Inflammatory macrophage (primary cell): ENCODE measurements around the gene WNT3A.

ENCODE experiments used
- DNase-seq, 2 donors: peaks; one replicate each; pipeline ENCODE4 v3.0.0-alpha.2; 2020 to 2022

WNT3A gene

GRCh38 chr1:228085287-228085951 lies 78.6 kb downstream of the WNT3A start:
- peak; percentile 47 to 55 for DNase-seq

GRCh38 chr1:228087771-228088251 lies 81.0 kb downstream of the WNT3A start:
- peak; percentile 74 to 91 for DNase-seq

GRCh38 chr1:228088586-228089498 lies 82.0 kb downstream of the WNT3A start:
- DNase-seq: peak; percentile 94 to 95

- peak; percentile 64 to 73 for DNase-seq
Observed at GRCh38 chr1:228089519-228090380, 83.0 kb downstream of the WNT3A start.

GRCh38 chr1:228090613-228091081 lies 83.8 kb downstream of the WNT3A start:
- no peak for DNase-seq

- no peak for DNase-seq
Observed at GRCh38 chr1:228091084-228091483, 84.3 kb downstream of the WNT3A start.

GRCh38 chr1:228092342-228093049 lies 85.7 kb downstream of the WNT3A start:
- no peak for DNase-seq

GRCh38 chr1:228093050-228093906 lies 86.5 kb downstream of the WNT3A start:
- DNase-seq: no peak

- no peak for DNase-seq
Observed at GRCh38 chr1:228094432-228095016, 87.7 kb downstream of the WNT3A start.

- no peak for DNase-seq
Observed at GRCh38 chr1:228095161-228095560, 88.4 kb downstream of the WNT3A start.

- DNase-seq: peak; percentile 58 to 84
Observed at GRCh38 chr1:228095938-228096337, 89.1 kb downstream of the WNT3A start.

- DNase-seq: no peak
Observed at GRCh38 chr1:228096416-228097332, 89.9 kb downstream of the WNT3A start.

- DNase-seq: no peak
Observed at GRCh38 chr1:228097333-228098081, 90.7 kb downstream of the WNT3A start.

GRCh38 chr1:228098323-228098931 lies 91.6 kb downstream of the WNT3A start:
- no peak for DNase-seq

- DNase-seq: no peak
Observed at GRCh38 chr1:228099331-228099732, 92.5 kb downstream of the WNT3A start.

- no peak for DNase-seq
Observed at GRCh38 chr1:228100822-228101613, 94.2 kb downstream of the WNT3A start.

- no peak for DNase-seq
Observed at GRCh38 chr1:228101614-228101993, 94.8 kb downstream of the WNT3A start.
